ENCODE data around the gene POMGNT2. TPM values are rescaled to one million over a fixed set of nuclear protein-coding genes. Genes with fewer than 3 reads are reported as not detected.

Gene POMGNT2
- total RNA-seq, 1 donor: 9.1 TPM

DNA sequence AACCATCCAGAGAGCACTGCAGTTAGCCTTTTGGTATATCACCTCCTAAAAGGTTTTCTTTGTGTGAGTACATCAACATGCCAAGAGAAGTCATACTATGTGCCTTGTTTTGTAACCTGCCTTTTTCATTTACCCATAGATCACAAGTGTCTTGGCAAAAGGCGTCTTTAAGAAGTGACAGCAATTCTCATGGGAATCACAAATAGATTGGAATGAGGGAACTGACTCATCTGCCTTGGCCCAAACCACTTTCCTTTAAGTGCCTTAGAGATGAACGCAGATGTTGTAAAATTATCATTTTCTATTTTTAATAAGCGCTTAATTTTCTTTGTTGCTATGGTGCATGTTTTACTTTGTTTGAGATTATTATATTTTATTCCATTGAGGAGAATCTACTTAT, 20.7 kb upstream of the POMGNT2 start:
- TF ChIP-seq, protein P1, sequence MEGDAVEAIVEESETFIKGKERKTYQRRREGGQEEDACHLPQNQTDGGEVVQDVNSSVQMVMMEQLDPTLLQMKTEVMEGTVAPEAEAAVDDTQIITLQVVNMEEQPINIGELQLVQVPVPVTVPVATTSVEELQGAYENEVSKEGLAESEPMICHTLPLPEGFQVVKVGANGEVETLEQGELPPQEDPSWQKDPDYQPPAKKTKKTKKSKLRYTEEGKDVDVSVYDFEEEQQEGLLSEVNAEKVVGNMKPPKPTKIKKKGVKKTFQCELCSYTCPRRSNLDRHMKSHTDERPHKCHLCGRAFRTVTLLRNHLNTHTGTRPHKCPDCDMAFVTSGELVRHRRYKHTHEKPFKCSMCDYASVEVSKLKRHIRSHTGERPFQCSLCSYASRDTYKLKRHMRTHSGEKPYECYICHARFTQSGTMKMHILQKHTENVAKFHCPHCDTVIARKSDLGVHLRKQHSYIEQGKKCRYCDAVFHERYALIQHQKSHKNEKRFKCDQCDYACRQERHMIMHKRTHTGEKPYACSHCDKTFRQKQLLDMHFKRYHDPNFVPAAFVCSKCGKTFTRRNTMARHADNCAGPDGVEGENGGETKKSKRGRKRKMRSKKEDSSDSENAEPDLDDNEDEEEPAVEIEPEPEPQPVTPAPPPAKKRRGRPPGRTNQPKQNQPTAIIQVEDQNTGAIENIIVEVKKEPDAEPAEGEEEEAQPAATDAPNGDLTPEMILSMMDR (IDR thresholded peaks at IDR 0.05; ENCODE audit: insufficient read depth, low read depth, low read length): no peak
- H3K4me3 ChIP-seq (ENCODE audit: low read depth, low read length): no peak overlapping the region
- no peak for DNase-seq (ENCODE audit: low read depth)

- DNase-seq (ENCODE audit: low read depth): no peak
- H3K4me3 ChIP-seq (ENCODE audit: low read depth, low read length): no peak overlapping the region
- TF ChIP-seq, protein P1 (IDR thresholded peaks at IDR 0.05; ENCODE audit: insufficient read depth, low read depth, low read length): no peak
These were observed 18.0 kb upstream of the POMGNT2 start for GRCh38 chr3:43123895-43124294.

GRCh38 chr3:43120937-43121336, 15.1 kb upstream of the POMGNT2 start:
- no peak overlapping the region for H3K4me3 ChIP-seq (ENCODE audit: low read depth, low read length)
- DNase-seq (ENCODE audit: low read depth): no peak
- TF ChIP-seq, protein P1 (IDR thresholded peaks at IDR 0.05; ENCODE audit: insufficient read depth, low read depth, low read length): no peak

- TF ChIP-seq, protein P1 (IDR thresholded peaks at IDR 0.05; ENCODE audit: insufficient read depth, low read depth, low read length): no peak
- no peak overlapping the region for H3K4me3 ChIP-seq (ENCODE audit: low read depth, low read length)
- no peak for DNase-seq (ENCODE audit: low read depth)
These were observed 11.4 kb upstream of the POMGNT2 start for GRCh38 chr3:43117257-43117656.

GRCh38 chr3:43113671-43114070, 7.8 kb upstream of the POMGNT2 start:
- TF ChIP-seq, protein P1 (IDR thresholded peaks at IDR 0.05; ENCODE audit: insufficient read depth, low read depth, low read length): no peak
- H3K4me3 ChIP-seq (ENCODE audit: low read depth, low read length): no peak overlapping the region
- no peak for DNase-seq (ENCODE audit: low read depth)

DNA sequence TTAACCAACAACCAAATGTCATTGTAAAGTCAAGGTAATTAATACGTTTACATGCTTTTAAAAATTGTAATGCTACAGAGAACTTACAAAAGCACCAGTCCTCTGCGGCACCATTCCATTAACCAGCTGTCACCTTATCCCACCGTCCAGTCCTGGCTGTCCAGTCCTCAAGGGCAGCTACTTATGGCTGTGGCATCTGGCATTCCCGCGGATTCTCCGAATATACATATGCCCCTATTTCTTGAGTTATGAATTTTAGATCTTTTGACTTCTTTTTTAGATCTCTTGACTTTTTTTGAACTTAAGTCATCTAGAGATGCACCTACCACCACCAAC, 382 bp upstream of the POMGNT2 start:
- H3K4me3 ChIP-seq (ENCODE audit: low read depth, low read length): peak overlapping the region; percentile 32
- TF ChIP-seq, protein P1 (IDR thresholded peaks at IDR 0.05; ENCODE audit: insufficient read depth, low read depth, low read length): no peak
- DNase-seq (ENCODE audit: low read depth): no peak

All from fibroblast of villous mesenchyme (primary cell).